GM23248 (cell line): ENCODE data around the gene TOP3B.

Experiments
- EZH2 ChIP-seq: fragments of 200-600 bp; sonication (generic); IDR thresholded peaks from 2 replicates; pipeline ENCODE4 v1.6.1; 2018; ENCODE audit warnings: antibody characterized with exemption, mild to moderate bottlenecking; ENCODE audit not compliant: insufficient read depth, poor library complexity, severe bottlenecking
- EZH2phosphoT487 ChIP-seq: fragments of 200-600 bp; sonication (generic); IDR thresholded peaks from 2 replicates; pipeline ENCODE4 v1.6.1; 2018; ENCODE audit warnings: antibody characterized with exemption, moderate library complexity, mild to moderate bottlenecking, low read depth; ENCODE audit not compliant: insufficient read depth

DNA sequence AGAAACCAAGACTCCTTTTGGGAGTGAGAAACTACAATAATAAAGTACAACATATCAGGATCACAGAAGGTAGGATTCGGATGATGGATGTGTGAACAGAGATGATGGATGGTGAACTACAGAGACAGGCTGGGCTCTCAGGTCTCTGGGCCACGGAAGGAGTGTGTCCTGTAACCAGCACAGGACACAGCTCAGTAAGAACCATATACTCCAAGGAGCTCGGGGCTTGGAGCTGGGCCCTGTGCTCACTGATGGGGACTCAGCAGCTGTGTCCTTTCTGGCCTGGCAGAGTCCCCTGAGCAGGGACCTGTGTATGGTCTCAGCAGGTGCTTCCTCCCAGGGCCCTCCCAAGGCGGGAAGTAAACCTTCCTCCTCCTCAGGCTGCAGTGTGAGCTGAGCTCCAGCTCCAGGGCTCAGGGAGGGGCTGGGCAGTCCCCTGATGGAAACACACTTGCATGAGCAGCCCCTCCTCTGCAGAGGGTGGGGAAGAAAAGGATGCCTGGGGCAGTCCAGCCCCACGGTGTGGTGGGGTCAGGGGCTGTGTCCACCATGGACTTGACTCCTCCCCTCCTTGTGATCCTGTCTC, 39.8 kb upstream of the TOP3B start:
- no peak for TF ChIP-seq EZH2
- no peak for TF ChIP-seq EZH2phosphoT487
